ENCODE results near the gene CEP70. TPM values are rescaled to one million over a fixed set of nuclear protein-coding genes. Genes with fewer than 3 reads are reported as not detected.

CEP70 gene
- total and polyA plus RNA-seq, 4 donors, result 6.9 to 26.5 (median 9.1) TPM

- Histone ChIP-seq H3K4me1 (ENCODE audit: control insufficient read depth in 4 of 4, insufficient read depth in 4 of 4, low read length in 3 of 4) (no peaks in the 10 kb centered on the region), H3K36me3 (ENCODE audit: control insufficient read depth in 4 of 4, insufficient read depth in 3 of 4, low read depth in 1 of 4, low read length in 3 of 4) (peaks cover 3 to 34% (median 26%) of the 10 kb centered on the region in 4 donors), H3K9ac (ENCODE audit: low read depth in 1 of 2, low read length in 2 of 2) (no peak overlapping the region), H3K4me3 (ENCODE audit: low read depth in 1 of 3, low read length in 3 of 3) (no peak overlapping the region), H3K27me3 (ENCODE audit: control insufficient read depth in 4 of 4, insufficient read depth in 4 of 4, low read length in 3 of 4) (no peaks in the 10 kb centered on the region), H3K9me3 (ENCODE audit: control insufficient read depth in 4 of 4, low read length in 3 of 4) (peaks cover 0 to 7% (median 2%) of the 10 kb centered on the region in 4 donors), H3K27ac (ENCODE audit: low read depth in 1 of 2, low read length in 2 of 2) (no peak overlapping the region)
- WGBS, result 99% methylated on average over 14 of the region's 14 CpGs
- no peak for DNase-seq (ENCODE audit: low spot score)
- no peak for TF ChIP-seq SP1 (IDR thresholded peaks at IDR 0.05)
- no peak for TF ChIP-seq RXRA (IDR thresholded peaks at IDR 0.05)
- TF ChIP-seq, protein P1, sequence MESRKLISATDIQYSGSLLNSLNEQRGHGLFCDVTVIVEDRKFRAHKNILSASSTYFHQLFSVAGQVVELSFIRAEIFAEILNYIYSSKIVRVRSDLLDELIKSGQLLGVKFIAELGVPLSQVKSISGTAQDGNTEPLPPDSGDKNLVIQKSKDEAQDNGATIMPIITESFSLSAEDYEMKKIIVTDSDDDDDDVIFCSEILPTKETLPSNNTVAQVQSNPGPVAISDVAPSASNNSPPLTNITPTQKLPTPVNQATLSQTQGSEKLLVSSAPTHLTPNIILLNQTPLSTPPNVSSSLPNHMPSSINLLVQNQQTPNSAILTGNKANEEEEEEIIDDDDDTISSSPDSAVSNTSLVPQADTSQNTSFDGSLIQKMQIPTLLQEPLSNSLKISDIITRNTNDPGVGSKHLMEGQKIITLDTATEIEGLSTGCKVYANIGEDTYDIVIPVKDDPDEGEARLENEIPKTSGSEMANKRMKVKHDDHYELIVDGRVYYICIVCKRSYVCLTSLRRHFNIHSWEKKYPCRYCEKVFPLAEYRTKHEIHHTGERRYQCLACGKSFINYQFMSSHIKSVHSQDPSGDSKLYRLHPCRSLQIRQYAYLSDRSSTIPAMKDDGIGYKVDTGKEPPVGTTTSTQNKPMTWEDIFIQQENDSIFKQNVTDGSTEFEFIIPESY (IDR thresholded peaks at IDR 0.05), result no peak
- no peak for TF ChIP-seq NR2F2 (IDR thresholded peaks at IDR 0.05)
- no peak for TF ChIP-seq GABPA (IDR thresholded peaks at IDR 0.05 in 1 of 2, conservative IDR thresholded peaks at IDR 0.05 in 1 of 2)
- TF ChIP-seq, protein P2, sequence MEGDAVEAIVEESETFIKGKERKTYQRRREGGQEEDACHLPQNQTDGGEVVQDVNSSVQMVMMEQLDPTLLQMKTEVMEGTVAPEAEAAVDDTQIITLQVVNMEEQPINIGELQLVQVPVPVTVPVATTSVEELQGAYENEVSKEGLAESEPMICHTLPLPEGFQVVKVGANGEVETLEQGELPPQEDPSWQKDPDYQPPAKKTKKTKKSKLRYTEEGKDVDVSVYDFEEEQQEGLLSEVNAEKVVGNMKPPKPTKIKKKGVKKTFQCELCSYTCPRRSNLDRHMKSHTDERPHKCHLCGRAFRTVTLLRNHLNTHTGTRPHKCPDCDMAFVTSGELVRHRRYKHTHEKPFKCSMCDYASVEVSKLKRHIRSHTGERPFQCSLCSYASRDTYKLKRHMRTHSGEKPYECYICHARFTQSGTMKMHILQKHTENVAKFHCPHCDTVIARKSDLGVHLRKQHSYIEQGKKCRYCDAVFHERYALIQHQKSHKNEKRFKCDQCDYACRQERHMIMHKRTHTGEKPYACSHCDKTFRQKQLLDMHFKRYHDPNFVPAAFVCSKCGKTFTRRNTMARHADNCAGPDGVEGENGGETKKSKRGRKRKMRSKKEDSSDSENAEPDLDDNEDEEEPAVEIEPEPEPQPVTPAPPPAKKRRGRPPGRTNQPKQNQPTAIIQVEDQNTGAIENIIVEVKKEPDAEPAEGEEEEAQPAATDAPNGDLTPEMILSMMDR (IDR thresholded peaks at IDR 0.05; ENCODE audit: low read depth, low read length, missing input control), result no peak
- TF ChIP-seq TAF1 (conservative IDR thresholded peaks at IDR 0.05), result no peak
- no peak for TF ChIP-seq HNF4A (conservative IDR thresholded peaks at IDR 0.05)
- TF ChIP-seq EGR1 (IDR thresholded peaks at IDR 0.05; ENCODE audit: low read depth in 2 of 2), result no peak
- TF ChIP-seq HNF4G (IDR thresholded peaks at IDR 0.05), result no peak
- no peak for TF ChIP-seq FOXA1 (IDR thresholded peaks at IDR 0.05)
- TF ChIP-seq JUND (IDR thresholded peaks at IDR 0.05), result no peak
- TF ChIP-seq, protein P3, sequence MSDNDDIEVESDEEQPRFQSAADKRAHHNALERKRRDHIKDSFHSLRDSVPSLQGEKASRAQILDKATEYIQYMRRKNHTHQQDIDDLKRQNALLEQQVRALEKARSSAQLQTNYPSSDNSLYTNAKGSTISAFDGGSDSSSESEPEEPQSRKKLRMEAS (IDR thresholded peaks at IDR 0.05), result no peak
- TF ChIP-seq YY1 (IDR thresholded peaks at IDR 0.05), result no peak
These were observed 44.7 kb downstream of the CEP70 start for GRCh38 chr3:138549179-138549977.

GRCh38 chr3:138547342-138547975 lies 46.6 kb downstream of the CEP70 start:
- H3K4me1 ChIP-seq (ENCODE audit: control insufficient read depth in 4 of 4, insufficient read depth in 4 of 4, low read length in 3 of 4), result no peaks in the 10 kb centered on the region
- H3K9me3 ChIP-seq (ENCODE audit: control insufficient read depth in 4 of 4, low read length in 3 of 4), result peaks cover 0 to 14% (median 2%) of the 10 kb centered on the region in 4 donors
- H3K4me3 ChIP-seq (ENCODE audit: low read depth in 1 of 3, low read length in 3 of 3), result no peak overlapping the region
- DNase-seq (ENCODE audit: low spot score), result no peak
- no peak overlapping the region for H3K9ac ChIP-seq (ENCODE audit: low read depth in 1 of 2, low read length in 2 of 2)
- WGBS, result 98% methylated on average over 2 of the region's 2 CpGs
- H3K36me3 ChIP-seq (ENCODE audit: control insufficient read depth in 4 of 4, insufficient read depth in 3 of 4, low read depth in 1 of 4, low read length in 3 of 4), result peaks cover 5 to 44% (median 35%) of the 10 kb centered on the region in 4 donors
- H3K27me3 ChIP-seq (ENCODE audit: control insufficient read depth in 4 of 4, insufficient read depth in 4 of 4, low read length in 3 of 4), result no peaks in the 10 kb centered on the region
- no peak overlapping the region for H3K27ac ChIP-seq (ENCODE audit: low read depth in 1 of 2, low read length in 2 of 2)
- no peak for TF ChIP-seq SP1 (IDR thresholded peaks at IDR 0.05)
- no peak for TF ChIP-seq RXRA (IDR thresholded peaks at IDR 0.05)
- TF ChIP-seq EGR1 (IDR thresholded peaks at IDR 0.05; ENCODE audit: low read depth in 2 of 2), result no peak
- TF ChIP-seq, protein P4, sequence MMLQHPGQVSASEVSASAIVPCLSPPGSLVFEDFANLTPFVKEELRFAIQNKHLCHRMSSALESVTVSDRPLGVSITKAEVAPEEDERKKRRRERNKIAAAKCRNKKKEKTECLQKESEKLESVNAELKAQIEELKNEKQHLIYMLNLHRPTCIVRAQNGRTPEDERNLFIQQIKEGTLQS (IDR thresholded peaks at IDR 0.05), result no peak
- TF ChIP-seq, protein P2 (IDR thresholded peaks at IDR 0.05; ENCODE audit: low read depth, low read length, missing input control), result no peak
- TF ChIP-seq FOXA1 (IDR thresholded peaks at IDR 0.05), result no peak
- no peak for TF ChIP-seq HNF4G (IDR thresholded peaks at IDR 0.05)
- TF ChIP-seq, protein P3 (IDR thresholded peaks at IDR 0.05), result no peak
- TF ChIP-seq REST (IDR thresholded peaks at IDR 0.05), result no peak
- TF ChIP-seq FOXA2 (IDR thresholded peaks at IDR 0.05), result no peak
- no peak for TF ChIP-seq NR2F2 (IDR thresholded peaks at IDR 0.05)
- no peak for TF ChIP-seq RAD21 (IDR thresholded peaks at IDR 0.05)
- TF ChIP-seq HNF4A (conservative IDR thresholded peaks at IDR 0.05), result no peak
- no peak for TF ChIP-seq YY1 (IDR thresholded peaks at IDR 0.05)
- TF ChIP-seq JUND (IDR thresholded peaks at IDR 0.05), result no peak

All from liver (tissue), 9 donors.